ENCODE results near the gene AMBP. TPM values are rescaled to one million over a fixed set of nuclear protein-coding genes. Genes with fewer than 3 reads are reported as not detected.

The AMBP gene
- total RNA-seq, 1 experiment from 2014 or later: not detected

DNA sequence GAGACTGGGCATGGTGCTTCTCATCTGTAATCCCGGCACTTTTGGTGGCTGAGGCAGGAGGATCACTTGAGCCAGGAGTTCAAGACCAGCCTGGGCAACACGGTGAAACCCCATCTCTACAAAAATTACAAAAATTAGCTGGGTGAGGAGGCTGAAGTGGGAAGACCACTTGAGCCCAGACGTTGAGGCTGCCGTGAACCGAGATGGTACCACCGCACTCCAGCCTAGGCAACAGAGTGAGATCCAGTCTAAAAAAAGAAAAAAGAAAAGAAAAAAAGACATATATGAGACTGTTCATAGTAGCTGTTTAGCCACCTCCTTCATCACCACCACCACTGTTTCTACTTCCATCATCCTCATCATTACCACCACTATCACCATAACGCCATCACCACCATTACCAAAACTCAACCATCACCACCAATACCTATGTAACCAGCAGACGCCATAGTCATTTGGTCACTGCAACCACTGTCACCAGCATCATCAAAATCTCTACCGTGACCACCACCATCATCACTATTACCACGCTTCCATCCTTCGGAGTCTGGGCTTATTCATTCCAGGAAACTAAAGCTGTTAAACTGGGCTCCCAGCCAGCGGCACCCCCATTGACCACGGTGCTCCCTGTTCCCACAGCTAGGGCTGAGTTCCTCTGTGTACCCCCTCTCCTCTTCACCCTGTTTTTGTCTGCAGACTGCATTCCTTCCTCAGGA lies 29.3 kb upstream of the AMBP start:
- peaks cover 77% of the 10 kb centered on the region for H3K27me3 Mint-ChIP-seq (ENCODE audit: insufficient read depth, unreplicated experiment)
- no peaks in the 10 kb centered on the region for H3K4me1 Mint-ChIP-seq (ENCODE audit: insufficient read depth, unreplicated experiment)
- intact Hi-C loops (cut with micrococcal nuclease): loop anchor here (1.0 to 10.0 kb wide), 3 partner anchors 47 to 198 kb away; partner anchors contain the start of gene COL27A1
- H3K36me3 Mint-ChIP-seq (ENCODE audit: insufficient read depth, unreplicated experiment): peaks cover 6% of the 10 kb centered on the region
- H3K4me3 Mint-ChIP-seq (ENCODE audit: unreplicated experiment): no peak overlapping the region
- H3K9me3 Mint-ChIP-seq (ENCODE audit: unreplicated experiment): no peaks in the 10 kb centered on the region
- ChIA-PET POLR2A (interaction anchor here (0.6 to 1.6 kb wide), 3 partner anchors 171 to 553 kb away, joined by 3 read pairs; no protein-coding TSS in a partner anchor), CTCF (interaction anchor here (0.5 to 8.4 kb wide), 40 partner anchors 11 to 300 kb away, joined by 3 to 160 read pairs (median 4); partner anchors contain the start of gene COL27A1)
- TF ChIP-seq CTCF (IDR thresholded peaks at IDR 0.05; ENCODE audit: unreplicated experiment): no peak
- DNase-seq (ENCODE audit: unreplicated experiment): no peak
- BruUV-seq (replicated peaks): no TSS peak
- H3K27ac Mint-ChIP-seq (ENCODE audit: low read depth, unreplicated experiment): no peak overlapping the region

DNA sequence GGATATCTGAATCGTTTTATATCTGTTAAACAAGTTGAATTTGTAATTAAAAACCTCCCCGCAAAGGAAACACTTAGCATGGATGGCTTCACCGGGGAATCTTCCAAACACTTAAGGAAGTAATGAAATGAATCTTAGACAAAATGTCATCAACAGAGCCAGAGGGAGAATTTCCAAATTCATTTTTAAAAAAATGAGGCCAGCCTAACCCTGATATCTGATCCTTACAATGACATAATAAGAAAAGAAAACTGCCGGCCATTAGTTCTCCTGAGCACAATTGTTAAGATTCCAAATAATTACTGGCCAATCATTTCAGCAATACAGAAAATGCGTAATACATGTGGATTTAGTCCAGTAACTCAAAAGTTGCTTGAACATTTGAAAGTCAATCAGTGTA lies 27.1 kb upstream of the AMBP start:
- no peak overlapping the region for H3K4me3 Mint-ChIP-seq (ENCODE audit: unreplicated experiment)
- ChIA-PET POLR2A (no interaction called here), CTCF (interaction anchor here (6.2 kb wide), 1 partner anchor 186 kb away, joined by 160 read pairs; no protein-coding TSS in a partner anchor)
- peaks cover 6% of the 10 kb centered on the region for H3K36me3 Mint-ChIP-seq (ENCODE audit: insufficient read depth, unreplicated experiment)
- peaks cover 64% of the 10 kb centered on the region for H3K27me3 Mint-ChIP-seq (ENCODE audit: insufficient read depth, unreplicated experiment)
- no peak overlapping the region for H3K27ac Mint-ChIP-seq (ENCODE audit: low read depth, unreplicated experiment)
- no peaks in the 10 kb centered on the region for H3K4me1 Mint-ChIP-seq (ENCODE audit: insufficient read depth, unreplicated experiment)
- intact Hi-C loops (cut with micrococcal nuclease): loop anchor here (10.0 kb wide), 1 partner anchor 50 kb away; the partner anchor contains the start of gene COL27A1
- peaks cover 8% of the 10 kb centered on the region for H3K9me3 Mint-ChIP-seq (ENCODE audit: unreplicated experiment)
- no TSS peak for BruUV-seq (replicated peaks)
- no peak for DNase-seq (ENCODE audit: unreplicated experiment)
- TF ChIP-seq CTCF (IDR thresholded peaks at IDR 0.05; ENCODE audit: unreplicated experiment): no peak

DNA sequence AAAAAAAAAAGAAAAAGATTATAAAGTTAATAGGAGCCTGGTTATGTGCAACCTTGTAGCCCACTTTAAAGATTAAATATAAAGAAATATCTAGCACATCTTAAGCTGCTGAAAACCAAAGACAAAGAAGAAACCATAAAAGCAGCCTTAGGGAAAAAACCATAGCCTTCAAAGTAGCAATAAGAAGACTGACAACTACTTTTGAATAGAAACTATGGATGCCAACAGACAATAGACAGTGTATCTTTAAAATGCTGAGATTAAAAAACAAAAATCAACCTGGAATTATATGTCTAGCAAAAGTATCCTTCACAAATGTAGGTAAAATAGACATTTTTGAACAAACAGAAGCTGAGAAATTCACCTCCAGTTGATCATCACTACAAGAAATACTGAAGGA lies 24.4 kb upstream of the AMBP start:
- intact Hi-C loops (cut with micrococcal nuclease): loop anchor here (10.0 kb wide), 1 partner anchor 52 kb away; the partner anchor contains the start of gene COL27A1
- no TSS peak for BruUV-seq (replicated peaks)
- CTCF ChIA-PET: interaction anchor here (0.6 to 2.3 kb wide), 3 partner anchors 44 to 189 kb away, joined by 3 to 8 read pairs (median 3); no protein-coding TSS in a partner anchor
- Mint-ChIP-seq H3K36me3 (ENCODE audit: insufficient read depth, unreplicated experiment) (no peaks in the 10 kb centered on the region), H3K27me3 (ENCODE audit: insufficient read depth, unreplicated experiment) (peaks cover 49% of the 10 kb centered on the region), H3K27ac (ENCODE audit: low read depth, unreplicated experiment) (no peak overlapping the region), H3K4me3 (ENCODE audit: unreplicated experiment) (no peak overlapping the region), H3K4me1 (ENCODE audit: insufficient read depth, unreplicated experiment) (no peaks in the 10 kb centered on the region), H3K9me3 (ENCODE audit: unreplicated experiment) (peaks cover 8% of the 10 kb centered on the region)
- no peak for TF ChIP-seq CTCF (IDR thresholded peaks at IDR 0.05; ENCODE audit: unreplicated experiment)
- DNase-seq (ENCODE audit: unreplicated experiment): no peak
- POLR2A ChIA-PET: interaction anchor here (0.6 to 0.8 kb wide), 2 partner anchors 11 to 13 kb away, joined by 3 read pairs; no protein-coding TSS in a partner anchor

DNA sequence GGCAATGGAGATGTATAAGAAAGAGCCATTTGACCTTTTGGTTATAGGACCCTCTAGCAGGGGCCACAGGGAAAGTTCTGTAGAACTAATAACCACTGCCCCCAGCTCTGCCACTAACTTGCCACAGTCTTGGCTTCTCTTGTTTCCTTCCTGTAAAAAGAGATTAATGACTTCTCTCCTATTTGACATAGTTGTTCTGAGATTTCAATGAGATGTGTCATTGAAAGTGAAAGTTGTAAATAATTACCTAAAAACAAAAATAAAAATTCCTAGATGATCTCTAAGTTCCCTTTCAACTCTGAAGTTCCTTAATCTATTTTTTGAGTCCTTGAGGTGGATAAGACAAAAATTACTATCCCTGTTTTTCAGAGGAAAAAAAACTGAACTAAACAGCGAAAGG lies 22.4 kb upstream of the AMBP start:
- POLR2A ChIA-PET: no interaction called here
- intact Hi-C loops (cut with micrococcal nuclease): loop anchor here (10.0 kb wide), 1 partner anchor 54 kb away; the partner anchor contains the start of gene COL27A1
- H3K9me3 Mint-ChIP-seq (ENCODE audit: unreplicated experiment): peaks cover 8% of the 10 kb centered on the region
- CTCF ChIA-PET: interaction anchor here (0.7 to 2.7 kb wide), 6 partner anchors 8 to 204 kb away, joined by 4 to 19 read pairs (median 6); no protein-coding TSS in a partner anchor
- H3K4me3 Mint-ChIP-seq (ENCODE audit: unreplicated experiment): no peak overlapping the region
- no peaks in the 10 kb centered on the region for H3K36me3 Mint-ChIP-seq (ENCODE audit: insufficient read depth, unreplicated experiment)
- peaks cover 29% of the 10 kb centered on the region for H3K27me3 Mint-ChIP-seq (ENCODE audit: insufficient read depth, unreplicated experiment)
- no peaks in the 10 kb centered on the region for H3K4me1 Mint-ChIP-seq (ENCODE audit: insufficient read depth, unreplicated experiment)
- no peak for DNase-seq (ENCODE audit: unreplicated experiment)
- no peak overlapping the region for H3K27ac Mint-ChIP-seq (ENCODE audit: low read depth, unreplicated experiment)
- BruUV-seq (replicated peaks): no TSS peak
- no peak for TF ChIP-seq CTCF (IDR thresholded peaks at IDR 0.05; ENCODE audit: unreplicated experiment)
